ENCODE data around the gene SLC35A4.

The SLC35A4 gene

GRCh38 chr5:140546851-140547507, 17.6 kb upstream of the SLC35A4 start:
- TF ChIP-seq, protein P1, sequence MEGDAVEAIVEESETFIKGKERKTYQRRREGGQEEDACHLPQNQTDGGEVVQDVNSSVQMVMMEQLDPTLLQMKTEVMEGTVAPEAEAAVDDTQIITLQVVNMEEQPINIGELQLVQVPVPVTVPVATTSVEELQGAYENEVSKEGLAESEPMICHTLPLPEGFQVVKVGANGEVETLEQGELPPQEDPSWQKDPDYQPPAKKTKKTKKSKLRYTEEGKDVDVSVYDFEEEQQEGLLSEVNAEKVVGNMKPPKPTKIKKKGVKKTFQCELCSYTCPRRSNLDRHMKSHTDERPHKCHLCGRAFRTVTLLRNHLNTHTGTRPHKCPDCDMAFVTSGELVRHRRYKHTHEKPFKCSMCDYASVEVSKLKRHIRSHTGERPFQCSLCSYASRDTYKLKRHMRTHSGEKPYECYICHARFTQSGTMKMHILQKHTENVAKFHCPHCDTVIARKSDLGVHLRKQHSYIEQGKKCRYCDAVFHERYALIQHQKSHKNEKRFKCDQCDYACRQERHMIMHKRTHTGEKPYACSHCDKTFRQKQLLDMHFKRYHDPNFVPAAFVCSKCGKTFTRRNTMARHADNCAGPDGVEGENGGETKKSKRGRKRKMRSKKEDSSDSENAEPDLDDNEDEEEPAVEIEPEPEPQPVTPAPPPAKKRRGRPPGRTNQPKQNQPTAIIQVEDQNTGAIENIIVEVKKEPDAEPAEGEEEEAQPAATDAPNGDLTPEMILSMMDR (IDR thresholded peaks at IDR 0.05; ENCODE audit: low read depth, low read length) = no peak
- no peak overlapping the region for H3K4me3 ChIP-seq (ENCODE audit: low read depth, low read length)

GRCh38 chr5:140547508-140548299, 16.9 kb upstream of the SLC35A4 start, which contains the start of gene EIF4EBP3:
Gene EIF4EBP3 (plus strand): TSS chr5:140547662. CDS start chr5:140547738, 76 bp downstream.
- TF ChIP-seq, protein P1 (IDR thresholded peaks at IDR 0.05; ENCODE audit: low read depth, low read length) = peak; percentile 37
- H3K4me3 ChIP-seq (ENCODE audit: low read depth, low read length) = peak within 1 kb of the TSS; percentile 34

DNA sequence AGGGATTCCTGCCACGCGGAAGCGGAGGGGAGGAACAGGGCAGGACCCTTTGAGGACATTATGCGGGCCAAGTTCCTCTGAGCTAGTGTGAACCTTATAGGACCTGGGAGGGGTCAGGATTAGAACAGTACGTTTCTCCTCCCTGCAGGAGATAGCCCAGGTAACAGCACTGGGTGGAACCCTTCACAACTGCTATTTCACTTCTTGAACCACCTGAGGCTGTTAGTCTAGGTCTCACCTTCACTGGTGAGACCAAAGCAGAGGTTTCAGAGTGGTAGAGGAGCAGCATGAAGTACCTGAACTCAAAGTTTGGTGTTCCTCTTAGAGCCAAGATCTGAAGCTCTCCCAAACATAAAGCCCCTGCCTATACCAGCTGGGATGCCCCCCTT, 16.3 kb upstream of the SLC35A4 start:
- TF ChIP-seq, protein P1 (IDR thresholded peaks at IDR 0.05; ENCODE audit: low read depth, low read length) = no peak
- H3K4me3 ChIP-seq (ENCODE audit: low read depth, low read length) = no peak overlapping the region

GRCh38 chr5:140548791-140549190, 15.8 kb upstream of the SLC35A4 start:
- no peak overlapping the region for H3K4me3 ChIP-seq (ENCODE audit: low read depth, low read length)
- TF ChIP-seq, protein P1 (IDR thresholded peaks at IDR 0.05; ENCODE audit: low read depth, low read length) = no peak

GRCh38 chr5:140549237-140550144, 15.1 kb upstream of the SLC35A4 start:
- TF ChIP-seq, protein P1 (IDR thresholded peaks at IDR 0.05; ENCODE audit: low read depth, low read length) = no peak
- no peak overlapping the region for H3K4me3 ChIP-seq (ENCODE audit: low read depth, low read length)

DNA sequence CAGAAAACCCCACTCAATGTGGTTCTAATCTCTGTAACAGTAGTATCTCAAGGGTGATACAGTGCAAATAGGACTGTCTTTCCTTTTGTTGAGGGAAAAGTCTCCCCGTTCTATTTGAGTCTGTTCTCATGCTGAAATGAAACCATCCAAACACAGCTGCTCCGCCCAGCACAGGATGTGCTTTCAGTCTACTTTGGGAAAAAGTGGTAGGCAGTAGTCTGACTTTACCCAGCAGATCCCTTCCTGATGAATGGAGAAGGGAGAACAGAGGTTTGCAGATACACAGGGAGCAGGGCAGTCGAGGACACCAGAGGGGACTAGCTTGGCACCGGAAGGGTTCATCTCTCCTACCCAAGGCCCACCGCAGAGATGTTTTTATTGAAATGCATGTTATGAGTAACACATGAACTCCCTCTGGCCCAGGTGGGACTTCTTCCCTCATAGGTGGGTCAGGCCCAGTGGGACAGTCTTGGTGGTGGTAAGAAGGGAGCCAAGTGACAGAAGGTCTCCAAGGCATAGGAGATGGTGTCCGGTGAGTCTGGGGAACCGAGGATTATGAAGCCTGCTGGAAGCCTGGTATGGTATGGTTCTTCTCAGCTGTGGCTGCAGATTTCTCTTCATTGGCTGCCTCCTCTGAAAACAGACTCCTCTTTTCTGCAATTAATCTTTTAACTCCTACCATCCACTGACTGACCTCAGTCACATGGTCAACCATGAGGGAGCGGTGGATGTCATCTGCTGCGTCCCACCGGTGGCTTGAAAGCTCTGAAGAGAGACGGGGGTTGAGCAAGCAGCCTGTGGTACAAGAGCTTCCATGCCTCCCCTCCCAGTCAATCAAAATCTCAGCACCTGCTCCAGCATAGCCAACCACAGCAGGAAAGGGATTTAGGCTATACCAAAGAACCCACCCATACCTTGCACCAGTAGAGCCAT, 14.2 kb upstream of the SLC35A4 start:
- H3K4me3 ChIP-seq (ENCODE audit: low read depth, low read length) = no peak overlapping the region

More for the DNA sequence above, 14.2 kb upstream of the SLC35A4 start:
- TF ChIP-seq, protein P1 (IDR thresholded peaks at IDR 0.05; ENCODE audit: low read depth, low read length) = no peak

All from WI38 (cell line).